ENCODE measurements around the gene CD58.

The CD58 gene

DNA sequence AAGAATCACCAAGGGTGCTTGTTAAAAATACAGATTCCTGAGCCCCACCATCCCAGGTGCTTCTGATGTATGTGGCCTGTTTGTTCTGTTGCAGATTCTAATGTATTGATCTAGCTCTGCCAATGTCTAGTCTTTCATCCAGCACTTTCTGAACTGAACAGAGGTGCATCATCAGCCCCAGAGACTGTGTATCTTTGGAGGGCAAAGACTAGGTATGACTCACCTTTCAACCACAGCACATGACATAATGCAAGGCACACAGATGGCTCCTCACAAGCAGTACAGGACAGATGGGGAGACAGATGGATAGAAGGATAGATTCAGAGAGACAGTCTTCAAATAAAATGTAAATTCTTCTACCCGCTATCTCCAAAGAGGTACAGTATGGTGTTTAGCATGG lies 32.3 kb downstream of the CD58 start:
- peak; percentile 22 for DNase-seq

DNA sequence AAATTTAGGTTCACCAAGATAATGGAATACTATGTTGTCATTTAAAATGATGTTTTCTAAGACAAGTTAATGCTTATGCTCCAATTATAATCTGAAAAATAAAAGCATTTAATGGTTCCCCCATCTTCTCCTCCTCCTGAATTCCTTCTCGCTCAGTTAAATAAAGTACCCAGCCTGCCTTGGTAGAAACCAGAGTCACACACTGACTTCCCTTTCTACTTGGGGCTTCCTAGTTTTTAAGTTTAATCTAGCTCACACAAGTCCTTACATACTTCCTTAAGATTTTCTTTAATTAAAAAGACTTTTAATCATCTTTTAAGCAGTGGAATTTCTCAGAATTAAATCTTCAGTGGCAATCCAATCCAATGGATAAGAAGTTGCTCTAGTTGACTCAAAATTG lies 32.9 kb downstream of the CD58 start:
- DNase-seq = no peak

DNA sequence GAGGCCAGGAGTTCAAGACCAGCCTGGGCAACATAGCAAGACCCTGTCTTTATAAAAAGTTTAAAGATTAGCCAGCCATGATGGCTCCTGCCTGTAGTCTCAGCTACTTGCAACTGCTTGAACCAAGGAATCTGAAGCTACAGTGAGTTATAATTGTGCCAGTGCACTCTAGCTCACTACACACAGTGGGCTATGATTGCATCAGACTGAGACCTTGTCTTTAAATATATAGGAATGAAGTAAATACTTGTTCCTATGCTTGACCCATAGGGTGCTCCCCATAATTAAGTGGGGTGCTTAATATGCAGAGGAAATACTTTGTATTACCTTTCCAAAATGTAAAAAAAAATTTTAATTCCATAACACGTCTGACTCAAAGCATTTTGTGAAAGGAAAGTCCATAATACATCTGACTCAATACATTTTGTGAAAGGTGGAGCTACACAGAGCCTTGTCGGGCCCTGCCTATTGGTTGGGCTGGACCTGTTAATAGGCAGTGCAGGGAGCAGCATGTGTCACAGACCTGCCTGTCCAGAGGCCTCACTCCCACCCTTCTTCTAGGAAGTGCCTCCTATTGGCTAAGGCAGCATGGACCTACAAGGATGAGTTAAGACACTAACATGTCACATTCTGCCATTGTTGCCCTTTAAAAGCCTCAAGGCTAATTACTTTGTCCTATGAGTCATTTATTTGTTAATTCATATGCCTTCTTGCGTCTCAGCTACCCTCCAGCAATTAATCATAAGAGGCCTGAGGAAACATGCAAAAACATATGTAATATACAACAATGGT lies 33.6 kb downstream of the CD58 start:
- DNase-seq = no peak

DNA sequence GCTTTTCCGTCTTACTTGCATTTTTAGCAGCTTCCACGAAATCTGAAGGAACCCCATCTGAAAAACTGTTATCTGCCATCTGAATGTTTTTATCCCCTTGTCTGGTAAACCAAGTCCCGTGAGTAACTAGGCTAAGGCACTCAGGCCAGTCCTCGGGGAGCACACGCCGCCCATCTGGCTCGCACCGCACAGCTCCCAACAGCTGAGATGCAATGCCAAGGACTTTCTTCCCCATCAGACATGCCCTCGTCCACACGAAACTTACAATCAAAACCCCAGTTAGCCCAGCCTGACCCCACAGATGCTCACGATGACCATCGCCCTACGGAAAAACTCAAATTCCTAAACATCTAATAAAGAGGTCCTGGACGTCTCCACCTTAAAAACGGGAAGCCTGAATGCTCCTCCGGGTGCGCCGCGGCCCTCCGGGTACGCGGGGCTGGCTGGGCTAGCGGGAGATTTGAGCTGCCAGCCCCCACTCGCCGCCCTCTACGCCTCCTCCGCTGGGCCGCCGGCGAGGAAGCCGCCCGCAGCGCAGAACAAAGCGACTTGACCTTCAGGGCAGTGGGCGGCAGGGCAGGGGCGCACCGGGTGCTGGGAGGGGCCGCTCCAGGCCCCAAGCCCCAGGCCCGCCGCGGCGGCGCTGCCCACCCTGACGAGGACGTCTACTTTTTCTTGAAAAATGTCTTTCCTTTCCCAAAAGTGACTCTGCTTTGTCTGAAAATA lies 36.6 kb downstream of the CD58 start:
- no peak for DNase-seq

DNA sequence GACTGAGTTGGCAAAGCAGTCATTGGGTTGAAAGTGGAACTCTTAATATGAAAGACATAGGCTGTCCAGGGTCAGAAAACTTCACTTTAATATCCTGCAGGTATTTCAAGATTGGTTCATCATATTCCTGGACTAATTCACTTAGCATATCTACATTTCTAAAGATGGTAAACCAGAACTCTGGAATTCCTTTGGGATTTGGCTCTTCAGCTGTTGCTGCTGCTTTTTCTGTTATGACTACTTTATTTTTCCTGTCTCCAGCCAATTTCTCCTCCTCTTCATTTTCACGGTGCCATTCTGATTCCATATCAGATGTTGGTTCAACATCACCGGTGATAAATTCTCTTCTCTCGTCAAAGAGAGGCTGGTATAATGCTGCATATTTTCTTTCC lies 37.4 kb downstream of the CD58 start:
- DNase-seq = no peak

DNA sequence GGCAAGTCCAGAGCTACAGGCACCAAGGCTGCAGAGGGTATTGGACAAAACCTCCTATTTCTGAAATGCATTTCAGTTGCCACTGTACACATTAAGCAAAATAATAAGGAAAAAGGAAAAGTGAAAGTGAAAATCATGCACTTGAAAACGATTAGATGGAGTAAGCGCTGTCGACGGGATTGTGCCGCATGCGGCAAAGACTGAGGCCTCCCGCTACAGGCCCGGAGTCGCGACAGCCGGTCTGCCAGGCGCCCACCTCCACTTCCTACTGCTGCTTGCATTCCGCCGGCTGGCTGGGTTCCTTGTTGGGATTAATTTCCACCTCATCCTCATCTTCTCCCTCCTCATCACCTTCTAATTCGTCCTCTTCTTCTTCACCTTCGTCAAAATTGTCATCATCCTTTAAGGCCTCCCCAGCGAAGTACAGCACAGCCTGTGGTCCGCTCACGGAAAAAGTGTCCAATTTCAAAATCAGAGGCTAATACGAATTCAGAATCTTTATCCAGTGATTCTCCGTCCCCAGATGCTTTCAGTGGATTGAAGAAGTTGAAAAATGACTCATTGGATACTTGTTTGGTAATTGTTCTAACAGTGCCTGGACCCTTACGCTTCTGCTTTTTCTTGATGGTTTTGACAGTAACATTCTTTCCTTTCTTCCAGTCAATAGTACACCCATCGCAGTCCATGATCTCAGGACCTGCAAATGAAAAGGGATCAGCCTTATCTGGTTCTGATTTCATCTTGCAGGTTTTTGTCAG lies 38.0 kb downstream of the CD58 start:
- no peak for DNase-seq

DNA sequence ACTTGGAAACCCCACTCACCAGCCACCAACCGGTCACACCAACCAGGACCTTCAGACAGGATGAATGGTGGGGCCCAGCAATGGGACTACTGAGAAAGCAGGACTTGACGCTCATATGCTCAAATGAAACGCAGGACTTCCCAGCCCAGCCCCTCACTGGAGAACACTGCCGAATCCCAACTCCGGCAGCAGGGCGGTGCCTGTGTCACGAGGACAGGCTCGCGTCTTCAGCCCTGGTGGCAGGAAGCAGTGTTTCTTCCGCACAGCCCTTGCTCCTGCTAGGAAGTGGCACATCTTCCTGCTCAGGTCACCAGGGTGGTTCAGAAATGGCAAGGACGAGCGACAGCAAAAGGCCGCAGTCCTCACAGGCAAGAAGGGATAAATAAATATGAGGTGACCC lies 38.9 kb downstream of the CD58 start:
- no peak for DNase-seq

DNA sequence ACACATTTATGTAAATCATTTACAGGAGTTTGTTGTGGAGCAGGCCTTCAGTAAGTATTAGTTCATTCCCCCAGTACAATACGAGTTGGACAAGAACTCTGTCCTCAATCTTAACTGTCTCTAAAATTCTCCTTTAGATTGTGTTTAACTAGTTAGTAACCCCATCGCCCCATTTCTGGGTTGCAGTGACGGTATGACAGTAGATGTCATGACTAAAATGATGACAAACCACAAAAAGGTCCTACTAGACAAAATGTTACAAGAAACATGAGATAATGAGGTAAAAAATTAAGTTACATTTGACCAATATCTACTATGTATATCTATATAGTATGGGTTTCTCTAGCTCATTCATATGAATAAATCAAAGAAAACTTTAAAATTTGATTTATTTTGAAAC lies 41.1 kb downstream of the CD58 start:
- DNase-seq = no peak

DNA sequence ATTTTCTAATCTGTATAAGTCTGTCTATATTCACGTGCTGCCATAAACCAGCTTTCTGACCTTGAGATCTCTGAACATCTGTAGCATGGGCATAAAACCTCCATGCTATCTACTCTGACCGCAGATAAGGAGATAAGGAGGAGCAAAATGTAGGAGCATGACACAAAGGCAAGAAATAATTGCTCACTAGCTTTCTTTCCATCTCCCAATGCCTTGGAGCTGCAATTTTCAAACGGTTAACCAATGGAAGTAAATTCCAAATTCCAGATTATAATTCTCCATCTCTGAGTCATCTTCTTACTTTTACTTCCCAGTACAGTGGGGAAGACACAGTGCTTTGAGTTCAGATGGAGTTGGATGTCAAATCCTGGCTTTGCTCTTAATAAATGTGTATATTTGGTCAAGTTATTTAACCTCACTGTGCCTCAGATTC lies 41.6 kb downstream of the CD58 start:
- DNase-seq = no peak

DNA sequence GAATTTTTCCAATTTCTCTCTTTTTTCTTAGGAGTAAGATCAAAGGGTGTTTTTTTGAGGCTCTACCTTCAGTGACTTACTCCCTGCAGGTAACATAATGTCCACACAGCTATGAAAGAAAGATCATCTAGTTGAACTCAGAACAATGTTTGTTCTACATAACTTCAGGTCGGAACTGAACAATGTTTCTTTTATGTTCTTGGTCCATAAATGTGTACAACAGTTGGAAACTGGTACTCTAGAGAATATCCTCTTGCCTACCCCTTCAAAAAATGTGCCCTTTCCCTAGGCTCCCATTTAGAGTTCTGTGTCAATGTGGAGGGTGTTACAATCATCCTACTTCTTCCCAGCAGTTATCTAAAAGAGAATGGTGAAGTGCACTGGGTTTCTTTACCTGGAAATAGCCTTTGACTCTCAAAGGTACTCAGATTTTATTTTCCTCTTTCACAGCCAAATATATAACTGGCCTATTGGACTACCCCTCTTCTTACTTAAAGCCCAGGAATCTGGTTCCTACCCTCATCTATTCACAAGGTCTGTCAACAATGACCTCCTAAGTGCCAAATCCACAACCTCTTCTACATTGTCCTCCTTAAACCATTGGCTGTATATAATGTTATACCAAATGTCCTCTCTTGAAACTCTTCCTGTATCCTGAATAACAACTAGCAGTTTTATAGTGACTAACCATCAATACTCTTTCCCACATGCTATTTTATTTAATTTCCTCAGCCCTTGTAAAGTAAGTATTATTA lies 42.3 kb downstream of the CD58 start:
- DNase-seq = no peak

DNA sequence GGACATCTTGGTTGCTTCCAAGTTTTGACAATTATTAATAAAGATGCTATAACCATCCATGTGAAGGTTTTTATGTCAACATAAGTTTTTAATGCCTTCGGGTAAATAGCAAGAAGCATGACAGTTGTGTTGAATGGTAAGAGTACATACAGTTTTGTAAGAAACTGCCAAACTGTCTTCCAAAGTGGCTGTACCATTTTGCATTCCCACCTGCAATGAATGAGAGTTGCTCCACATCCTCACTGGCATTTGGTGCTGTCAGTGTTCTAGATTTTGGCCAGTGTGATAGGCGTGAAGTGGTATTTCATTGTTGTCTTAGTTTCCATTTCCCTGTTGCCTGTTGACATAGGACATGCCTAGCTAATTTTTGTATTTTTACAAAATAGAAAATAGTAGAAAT lies 45.4 kb downstream of the CD58 start:
- DNase-seq = no peak

DNA sequence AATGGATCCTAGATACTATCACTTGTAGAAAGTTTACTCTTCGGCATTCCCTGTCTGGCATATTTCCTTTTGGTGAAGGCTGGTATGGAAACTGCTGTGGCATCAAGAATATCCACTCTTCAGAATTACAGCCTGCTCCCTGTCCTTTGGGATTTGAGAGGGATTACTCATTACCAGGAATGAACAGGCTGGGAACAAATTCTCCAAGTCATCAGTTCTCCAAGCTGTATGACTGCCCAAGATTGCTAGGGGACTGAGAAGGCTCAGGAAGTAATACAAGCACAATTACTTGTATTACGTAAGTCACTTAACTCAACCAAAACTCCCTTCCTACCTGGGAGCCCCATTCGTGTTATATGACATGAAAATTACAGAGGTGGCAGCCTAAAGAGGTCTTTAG lies 49.6 kb downstream of the CD58 start:
- no peak for DNase-seq

DNA sequence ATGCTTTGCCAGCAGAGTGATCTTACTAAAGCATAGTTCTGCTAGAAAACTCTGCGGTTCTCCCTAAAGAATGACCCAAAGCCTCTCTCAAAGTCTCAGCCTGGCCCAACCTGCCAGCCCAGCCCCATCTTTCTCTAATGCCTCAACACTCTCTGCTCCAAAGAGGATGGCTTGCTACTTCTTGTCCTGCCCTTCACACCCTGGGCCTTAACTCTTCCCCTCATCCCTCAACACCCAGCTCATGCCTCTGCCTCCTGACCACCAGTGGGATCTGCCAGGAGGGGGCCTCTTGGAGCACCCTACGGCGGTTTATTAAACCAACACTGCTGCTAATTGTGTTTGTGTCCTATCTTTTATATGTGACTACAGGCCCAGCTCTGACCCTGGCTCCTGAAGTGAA lies 52.4 kb downstream of the CD58 start:
- DNase-seq = no peak

DNA sequence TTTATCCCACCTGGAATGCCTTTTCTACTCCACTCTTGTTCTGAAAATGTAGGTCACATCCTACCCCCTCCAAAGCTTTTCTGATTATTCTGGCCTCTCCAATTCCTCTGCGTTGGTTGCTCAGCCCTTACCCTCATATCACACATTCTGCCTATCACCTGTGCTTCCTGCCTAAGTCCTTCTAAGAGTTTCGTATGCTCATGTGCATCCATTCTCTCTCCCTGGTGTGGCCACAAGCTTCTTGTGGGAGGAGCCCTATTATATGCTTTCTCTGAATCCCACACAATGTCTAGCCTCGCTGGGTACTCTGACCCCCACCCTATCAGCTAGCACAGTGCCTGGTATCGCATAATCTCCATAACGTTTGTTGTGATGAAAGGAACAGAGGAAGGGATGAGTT lies 54.2 kb downstream of the CD58 start:
- no peak for DNase-seq

DNA sequence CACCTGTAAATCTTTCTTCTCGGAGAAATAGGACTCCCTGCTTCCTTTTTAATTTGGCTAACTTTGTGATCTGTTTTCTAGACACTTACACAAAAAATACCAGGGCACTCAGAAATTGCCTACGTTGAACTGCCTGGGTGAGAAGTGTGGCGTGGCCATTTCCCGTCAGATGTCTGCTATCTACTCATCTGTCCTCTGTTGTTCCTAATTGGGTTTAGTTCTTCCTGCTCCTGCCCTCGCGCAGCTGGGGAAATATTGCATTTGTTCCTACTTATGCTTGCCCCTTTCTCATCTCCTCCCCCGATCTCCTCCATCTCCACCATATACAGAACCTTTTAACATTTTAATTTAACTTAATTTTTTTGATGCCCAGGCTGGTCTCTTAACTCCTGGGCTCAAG lies 55.1 kb downstream of the CD58 start:
- DNase-seq = no peak

DNA sequence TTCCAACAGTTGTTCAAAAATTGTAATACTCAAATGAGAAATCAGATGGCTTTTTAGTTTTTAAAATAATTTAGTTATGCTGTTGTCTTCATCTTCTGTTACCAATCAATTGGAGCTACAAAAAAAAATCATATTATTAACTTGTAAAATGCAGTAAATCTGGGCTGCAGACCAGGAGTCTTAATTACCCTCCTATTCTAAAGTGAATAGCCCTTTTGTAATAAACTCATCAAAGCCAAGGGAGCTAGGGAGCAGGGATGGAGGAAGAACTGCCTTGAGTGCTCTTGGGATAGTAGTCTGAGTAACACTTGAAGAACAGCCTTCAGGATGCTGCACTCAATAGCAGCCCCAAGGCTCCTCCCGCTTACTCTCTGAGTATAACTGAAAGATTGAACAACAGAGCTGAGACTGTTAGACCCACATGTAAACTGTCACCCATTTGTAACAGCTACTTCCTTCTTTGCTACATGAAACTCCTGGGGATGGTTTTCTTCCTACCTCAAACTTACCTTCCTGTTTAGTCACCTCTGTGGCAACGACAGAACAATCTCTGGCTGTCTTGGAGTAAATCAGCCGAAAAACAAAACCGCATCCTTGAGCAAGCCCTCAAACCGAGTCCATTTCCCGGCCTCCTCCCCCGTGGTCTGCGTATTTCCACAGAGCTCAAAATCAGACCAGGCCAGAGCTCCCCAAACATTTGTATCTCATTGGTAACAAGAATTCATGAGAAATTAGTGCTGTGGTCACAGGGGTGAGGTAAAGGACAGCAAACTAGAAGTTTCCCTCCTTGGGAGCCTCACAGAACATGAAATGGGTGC lies 55.9 kb downstream of the CD58 start:
- DNase-seq = peak; percentile 70

DNA sequence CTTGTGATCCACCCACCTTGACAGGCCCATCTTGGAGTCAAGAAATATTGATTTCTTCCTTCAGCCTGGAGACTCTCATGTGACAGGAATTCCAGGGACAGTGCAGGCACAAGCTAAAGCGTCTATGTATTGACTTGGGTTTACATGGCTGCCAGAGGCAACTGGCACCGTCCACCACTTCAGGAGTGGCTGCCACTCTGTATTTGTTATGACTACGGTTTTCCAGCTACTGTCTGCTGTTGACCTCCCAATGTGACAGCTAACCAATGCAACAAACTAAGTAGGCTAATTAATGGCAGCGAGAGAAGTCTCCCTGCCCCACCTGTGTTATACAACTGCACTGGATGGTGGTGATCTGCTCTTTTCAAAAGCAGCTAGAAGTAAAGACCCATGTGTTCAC lies 56.9 kb downstream of the CD58 start:
- DNase-seq = no peak

DNA sequence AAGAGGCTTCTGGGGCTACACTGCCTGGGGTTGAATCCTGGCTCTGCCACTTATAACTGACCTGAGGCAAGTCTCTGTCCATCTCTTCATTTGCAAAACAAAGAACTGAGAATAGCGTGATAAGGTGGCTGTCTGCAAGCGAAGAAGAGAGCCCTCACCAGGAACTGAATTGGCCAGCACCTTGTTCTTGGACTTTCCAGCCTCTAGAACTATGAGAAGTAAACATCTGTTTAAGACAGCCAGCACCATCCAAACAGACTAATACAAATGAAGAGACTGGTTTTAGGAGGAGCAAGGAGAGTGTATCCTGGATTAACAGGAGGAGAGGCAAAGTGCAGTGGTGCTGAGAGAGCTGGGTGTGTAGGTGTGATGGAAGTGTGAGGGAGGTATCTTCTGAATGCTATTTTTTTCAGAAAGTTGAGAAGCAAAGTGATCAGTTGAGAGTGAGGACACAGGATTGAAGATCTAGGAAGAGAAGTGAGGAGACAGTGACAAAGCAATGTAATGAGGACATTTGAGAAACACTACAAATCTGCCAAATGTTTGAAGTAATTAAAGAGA lies 59.3 kb downstream of the CD58 start:
- no peak for DNase-seq

DNA sequence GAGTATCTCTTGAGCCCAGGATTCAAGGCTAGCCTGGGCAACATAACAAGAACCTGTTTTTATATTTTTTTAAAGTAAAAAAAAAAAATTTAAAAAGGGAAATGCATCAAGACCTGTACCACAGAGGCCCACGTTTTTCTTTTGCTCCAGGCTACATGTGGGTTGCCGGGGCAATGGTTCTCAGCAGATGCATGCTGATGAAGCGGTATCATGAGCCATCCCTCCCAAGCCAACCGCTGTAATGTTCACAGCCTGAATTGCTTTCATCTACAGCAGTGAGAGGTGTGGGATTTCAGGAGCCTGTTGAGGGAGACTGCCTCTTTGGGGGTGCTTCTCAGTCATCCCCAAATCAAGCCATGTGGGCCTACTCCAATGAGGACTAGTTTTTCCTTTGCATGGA lies 60.5 kb downstream of the CD58 start:
- DNase-seq = no peak

DNA sequence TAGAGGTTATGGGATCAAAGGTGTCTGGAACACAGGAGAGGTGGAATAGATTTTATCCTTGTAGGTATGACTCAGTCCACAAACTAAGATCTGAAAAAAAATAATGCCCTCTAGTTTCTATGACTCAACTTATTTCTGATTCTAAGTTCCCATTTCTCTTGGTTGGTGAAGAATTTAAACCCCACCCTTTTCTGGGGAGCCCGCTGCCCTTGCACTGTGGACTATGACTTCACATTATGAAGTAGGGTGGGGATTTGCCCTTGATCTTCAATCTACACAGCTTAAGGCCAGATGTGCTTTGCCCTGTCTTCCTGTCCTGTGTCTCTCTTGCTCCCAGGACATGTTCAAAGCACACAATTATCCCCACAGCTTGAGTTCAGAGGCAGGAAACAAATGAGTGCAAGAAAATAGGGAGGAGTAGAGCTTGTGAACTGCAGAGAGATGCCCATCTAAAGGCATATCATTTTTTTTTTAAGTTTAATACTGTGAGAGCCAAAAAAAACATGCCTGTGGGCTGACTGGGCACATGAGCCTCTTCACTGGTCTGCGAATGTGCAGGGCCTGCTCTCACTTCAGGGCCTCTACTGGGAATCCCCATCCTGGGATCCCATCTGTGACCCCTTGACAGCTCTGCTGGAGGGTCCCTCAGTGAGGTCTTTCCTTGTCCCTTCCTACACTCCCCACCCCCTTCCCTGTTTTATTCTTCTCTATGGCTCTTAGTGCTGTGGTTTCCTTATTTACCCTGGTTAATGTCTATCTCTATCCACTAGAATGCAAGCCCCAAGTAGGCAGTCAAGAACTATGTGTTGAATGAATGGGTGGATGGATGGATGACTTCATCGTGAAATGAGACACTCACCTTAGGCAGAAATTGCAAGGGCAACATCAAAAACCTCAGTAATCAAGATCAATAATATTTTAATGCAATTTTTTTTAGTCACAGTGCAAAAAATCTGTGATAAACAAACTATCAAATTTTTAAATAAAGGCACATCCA lies 61.5 kb downstream of the CD58 start:
- peak; percentile 50 for DNase-seq
